Measurements from ENCODE around the gene PROC. TPM values are rescaled to one million over a fixed set of nuclear protein-coding genes. Genes with fewer than 3 reads are reported as not detected.
A peak's percentile ranks its signal among the peaks of the same experiment; 100 is the strongest.

Gene PROC
- total and polyA plus RNA-seq, 9 of the 15 experiments (the other 6 are each of a cell fraction or from before 2014, with no cell fraction given): not detected

DNA sequence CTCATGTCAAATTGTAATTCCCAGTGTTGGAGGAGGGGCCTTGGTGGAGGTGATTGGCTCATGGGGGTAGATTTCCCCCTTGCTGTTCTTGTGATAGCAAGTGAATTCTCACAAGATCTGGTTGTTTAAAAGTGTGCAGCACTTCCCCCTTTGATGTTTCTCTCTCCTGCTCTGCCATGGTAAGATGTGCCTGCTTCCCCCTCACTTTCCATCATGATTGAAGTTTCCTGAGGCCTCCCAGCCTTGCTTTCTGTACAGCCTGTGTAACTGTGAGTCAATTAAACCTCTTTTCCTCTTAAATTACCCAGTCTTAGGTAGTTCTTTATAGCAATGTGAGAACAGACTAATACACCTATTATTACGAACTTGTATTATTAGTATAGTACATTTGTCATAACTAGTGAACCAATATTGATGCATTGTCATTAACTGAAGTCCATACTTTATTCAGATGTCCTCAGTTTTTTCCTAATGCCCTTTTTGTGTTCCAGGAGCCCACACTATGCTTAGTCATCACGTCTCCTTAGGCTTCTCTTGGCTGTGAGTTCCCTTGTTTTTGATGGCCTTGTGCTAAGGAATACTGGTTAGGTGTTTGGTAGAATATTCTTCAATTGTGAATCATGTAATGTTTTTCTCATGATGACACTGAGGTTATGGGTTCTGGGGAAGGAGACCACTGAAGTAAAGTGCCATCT lies 25.9 kb upstream of the PROC start (continued):
- TF ChIP-seq, protein P1, sequence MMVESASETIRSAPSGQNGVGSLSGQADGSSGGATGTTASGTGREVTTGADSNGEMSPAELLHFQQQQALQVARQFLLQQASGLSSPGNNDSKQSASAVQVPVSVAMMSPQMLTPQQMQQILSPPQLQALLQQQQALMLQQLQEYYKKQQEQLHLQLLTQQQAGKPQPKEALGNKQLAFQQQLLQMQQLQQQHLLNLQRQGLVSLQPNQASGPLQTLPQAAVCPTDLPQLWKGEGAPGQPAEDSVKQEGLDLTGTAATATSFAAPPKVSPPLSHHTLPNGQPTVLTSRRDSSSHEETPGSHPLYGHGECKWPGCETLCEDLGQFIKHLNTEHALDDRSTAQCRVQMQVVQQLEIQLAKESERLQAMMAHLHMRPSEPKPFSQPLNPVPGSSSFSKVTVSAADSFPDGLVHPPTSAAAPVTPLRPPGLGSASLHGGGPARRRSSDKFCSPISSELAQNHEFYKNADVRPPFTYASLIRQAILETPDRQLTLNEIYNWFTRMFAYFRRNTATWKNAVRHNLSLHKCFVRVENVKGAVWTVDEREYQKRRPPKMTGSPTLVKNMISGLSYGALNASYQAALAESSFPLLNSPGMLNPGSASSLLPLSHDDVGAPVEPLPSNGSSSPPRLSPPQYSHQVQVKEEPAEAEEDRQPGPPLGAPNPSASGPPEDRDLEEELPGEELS (CRISPR knock-in tag; IDR thresholded peaks at IDR 0.05; ENCODE audit: borderline replicate concordance): no peak
- peak; percentile 53 for TF ChIP-seq PRDM10 (IDR thresholded peaks at IDR 0.05; ENCODE audit: partially characterized antibody)
- TF ChIP-seq GTF2A2 (tag; IDR thresholded peaks at IDR 0.05): no peak
- no peak for TF ChIP-seq ZBTB8A (IDR thresholded peaks at IDR 0.05; ENCODE audit: partially characterized antibody)
- TF ChIP-seq TARDBP (IDR thresholded peaks at IDR 0.05): no peak
- TF ChIP-seq REST (IDR thresholded peaks at IDR 0.05; ENCODE audit: borderline replicate concordance): no peak
- TF ChIP-seq REST (CRISPR knock-in tag; IDR thresholded peaks at IDR 0.05; ENCODE audit: low read depth): no peak
- TF ChIP-seq NR4A1 (CRISPR knock-in tag; IDR thresholded peaks at IDR 0.05): no peak
- TF ChIP-seq NR4A1 (tag; IDR thresholded peaks at IDR 0.05): peak; percentile 50; the same call in 1 of the 2 replicates
- TF ChIP-seq KDM5B (IDR thresholded peaks at IDR 0.05; ENCODE audit: insufficient replicate concordance, low read depth, low read length): no peak
- TF ChIP-seq NR1H2 (CRISPR knock-in tag; IDR thresholded peaks at IDR 0.05): no peak
- no peak for TF ChIP-seq JUND (IDR thresholded peaks at IDR 0.05; ENCODE audit: borderline replicate concordance, low read depth, low read length)
- TF ChIP-seq JUND (tag; IDR thresholded peaks at IDR 0.05; ENCODE audit: borderline replicate concordance, low read depth, low read length): 0 out of 3 replicates have a peak, but pooled peaks have one; percentile 35
- TF ChIP-seq SAFB (IDR thresholded peaks at IDR 0.05; ENCODE audit: borderline replicate concordance, low read depth, low read length): no peak
